Endodermal cell (in vitro differentiated cells): ENCODE measurements around the gene MYL7. TPM values are rescaled to one million over a fixed set of nuclear protein-coding genes. Genes with fewer than 3 reads are reported as not detected.
A peak's percentile ranks its signal among the peaks of the same experiment; 100 is the strongest.

ENCODE experiments used
- DNase-seq: peaks from one replicate; pipeline ENCODE4 v3.0.0-alpha.2; 2017
- H3K27ac ChIP-seq: 2 replicates; pipeline ENCODE4 v1.5.1; 2013; ENCODE audit warnings: mild to moderate bottlenecking, low read depth, low read length, moderate library complexity
- H3K27me3 ChIP-seq: 2 replicates; pipeline ENCODE4 v1.6.1; 2013; ENCODE audit warnings: mild to moderate bottlenecking, low read length, moderate library complexity; ENCODE audit not compliant: insufficient read depth, control insufficient read depth, poor library complexity, severe bottlenecking
- H3K36me3 ChIP-seq: 2 replicates; pipeline ENCODE4 v1.7.0; 2013; ENCODE audit warnings: mild to moderate bottlenecking, low read length, moderate library complexity; ENCODE audit not compliant: control insufficient read depth, insufficient read depth
- H3K4me1 ChIP-seq: one replicate; pipeline ENCODE4 v1.7.0; 2013; ENCODE audit warnings: low read length; ENCODE audit not compliant: control insufficient read depth, insufficient read depth
- H3K4me3 ChIP-seq: 2 replicates; pipeline ENCODE4 v1.5.1; 2013; ENCODE audit warnings: mild to moderate bottlenecking, low read length, moderate library complexity
- H3K9ac ChIP-seq: 2 replicates; pipeline ENCODE4 v1.6.1; 2013; ENCODE audit warnings: mild to moderate bottlenecking, low read length, moderate library complexity; ENCODE audit not compliant: poor library complexity, severe bottlenecking; ENCODE audit errors: extremely low read depth
- H3K9me3 ChIP-seq: 2 replicates; pipeline ENCODE4 v1.6.1; 2013; ENCODE audit warnings: mild to moderate bottlenecking, low read length, moderate library complexity; ENCODE audit not compliant: control insufficient read depth
- H3K27ac Mint-ChIP-seq: 2 replicates; pipeline ENCODE4 v1.8.0; 2020; ENCODE audit warnings: mixed read lengths
- H3K27me3 Mint-ChIP-seq: 2 replicates; pipeline ENCODE4 v1.8.0; 2021; ENCODE audit warnings: mild to moderate bottlenecking, mixed read lengths; ENCODE audit not compliant: insufficient read depth
- H3K36me3 Mint-ChIP-seq: 2 replicates; pipeline ENCODE4 v1.8.0; 2020; ENCODE audit warnings: low read depth, mixed read lengths
- H3K4me1 Mint-ChIP-seq: 2 replicates; pipeline ENCODE4 v1.8.0; 2020; ENCODE audit warnings: mixed read lengths
- H3K4me3 Mint-ChIP-seq: 2 replicates; pipeline ENCODE4 v1.8.0; 2020; ENCODE audit warnings: mild to moderate bottlenecking, moderate library complexity, mixed read lengths
- H3K9me3 Mint-ChIP-seq: 2 replicates; pipeline ENCODE4 v1.8.0; 2020; ENCODE audit warnings: mild to moderate bottlenecking, mixed read lengths
- WGBS, 2 experiments: methylation state at CpG; one replicate each; pipeline versions ENCODE4 v1.1.5 to v1.1.7; 2013; ENCODE audit warnings: missing lambda C conversion rate in 2 of 2, mixed read lengths in 1 of 2; ENCODE audit not compliant: insufficient coverage in 1 of 2, insufficient read length in 1 of 2; 5-methylcytosine and 5-hydroxymethylcytosine counted together
- total RNA-seq, 2 donors: library from RNA; stranded (reverse); fragmentation: NEBNext Ultra II Directional in 1 of 2; extraction: Animal tissue kit (Norgen Biotek cat#: 25700) in 1 of 2; gene quantifications; 2 replicates in 1 of 2; 3 replicates in 1 of 2; pipeline ENCODE4 v1.2.1, GENCODE V29; 2021
- TF ChIP-seq, protein P1 (sequence below): fragments of 200-600 bp; sonication (generic); conservative IDR thresholded peaks from 2 replicates; pipeline ENCODE4 v1.5.0; 2021; ENCODE audit warnings: antibody characterized with exemption, mild to moderate bottlenecking

Gene MYL7
- total RNA-seq, 2 donors from 2014 or later, result 115 to 120 TPM

- Mint-ChIP-seq H3K36me3 (peaks cover 6% of the 10 kb centered on the region), H3K9me3 (no peaks in the 10 kb centered on the region), H3K27ac (no peak overlapping the region), H3K4me3 (peak overlapping the region; percentile 66), H3K4me1 (peaks cover 8% of the 10 kb centered on the region), H3K27me3 (peaks cover 21% of the 10 kb centered on the region)
- Histone ChIP-seq H3K4me3 (peak overlapping the region; percentile 70), H3K27ac (no peak overlapping the region), H3K9ac (peak overlapping the region; percentile 53), H3K4me1 (no peaks in the 10 kb centered on the region), H3K9me3 (no peaks in the 10 kb centered on the region), H3K27me3 (peaks cover 5% of the 10 kb centered on the region), H3K36me3 (no peaks in the 10 kb centered on the region)
- peak; percentile 72 for DNase-seq
- TF ChIP-seq, protein P1, sequence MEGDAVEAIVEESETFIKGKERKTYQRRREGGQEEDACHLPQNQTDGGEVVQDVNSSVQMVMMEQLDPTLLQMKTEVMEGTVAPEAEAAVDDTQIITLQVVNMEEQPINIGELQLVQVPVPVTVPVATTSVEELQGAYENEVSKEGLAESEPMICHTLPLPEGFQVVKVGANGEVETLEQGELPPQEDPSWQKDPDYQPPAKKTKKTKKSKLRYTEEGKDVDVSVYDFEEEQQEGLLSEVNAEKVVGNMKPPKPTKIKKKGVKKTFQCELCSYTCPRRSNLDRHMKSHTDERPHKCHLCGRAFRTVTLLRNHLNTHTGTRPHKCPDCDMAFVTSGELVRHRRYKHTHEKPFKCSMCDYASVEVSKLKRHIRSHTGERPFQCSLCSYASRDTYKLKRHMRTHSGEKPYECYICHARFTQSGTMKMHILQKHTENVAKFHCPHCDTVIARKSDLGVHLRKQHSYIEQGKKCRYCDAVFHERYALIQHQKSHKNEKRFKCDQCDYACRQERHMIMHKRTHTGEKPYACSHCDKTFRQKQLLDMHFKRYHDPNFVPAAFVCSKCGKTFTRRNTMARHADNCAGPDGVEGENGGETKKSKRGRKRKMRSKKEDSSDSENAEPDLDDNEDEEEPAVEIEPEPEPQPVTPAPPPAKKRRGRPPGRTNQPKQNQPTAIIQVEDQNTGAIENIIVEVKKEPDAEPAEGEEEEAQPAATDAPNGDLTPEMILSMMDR, result no peak
- 28 to 31% methylated on average over 12 to 28 of the region's 28 CpGs for WGBS, 2 experiments
These were observed 36.0 kb downstream of the MYL7 start for GRCh38 chr7:44104860-44105771.

DNA sequence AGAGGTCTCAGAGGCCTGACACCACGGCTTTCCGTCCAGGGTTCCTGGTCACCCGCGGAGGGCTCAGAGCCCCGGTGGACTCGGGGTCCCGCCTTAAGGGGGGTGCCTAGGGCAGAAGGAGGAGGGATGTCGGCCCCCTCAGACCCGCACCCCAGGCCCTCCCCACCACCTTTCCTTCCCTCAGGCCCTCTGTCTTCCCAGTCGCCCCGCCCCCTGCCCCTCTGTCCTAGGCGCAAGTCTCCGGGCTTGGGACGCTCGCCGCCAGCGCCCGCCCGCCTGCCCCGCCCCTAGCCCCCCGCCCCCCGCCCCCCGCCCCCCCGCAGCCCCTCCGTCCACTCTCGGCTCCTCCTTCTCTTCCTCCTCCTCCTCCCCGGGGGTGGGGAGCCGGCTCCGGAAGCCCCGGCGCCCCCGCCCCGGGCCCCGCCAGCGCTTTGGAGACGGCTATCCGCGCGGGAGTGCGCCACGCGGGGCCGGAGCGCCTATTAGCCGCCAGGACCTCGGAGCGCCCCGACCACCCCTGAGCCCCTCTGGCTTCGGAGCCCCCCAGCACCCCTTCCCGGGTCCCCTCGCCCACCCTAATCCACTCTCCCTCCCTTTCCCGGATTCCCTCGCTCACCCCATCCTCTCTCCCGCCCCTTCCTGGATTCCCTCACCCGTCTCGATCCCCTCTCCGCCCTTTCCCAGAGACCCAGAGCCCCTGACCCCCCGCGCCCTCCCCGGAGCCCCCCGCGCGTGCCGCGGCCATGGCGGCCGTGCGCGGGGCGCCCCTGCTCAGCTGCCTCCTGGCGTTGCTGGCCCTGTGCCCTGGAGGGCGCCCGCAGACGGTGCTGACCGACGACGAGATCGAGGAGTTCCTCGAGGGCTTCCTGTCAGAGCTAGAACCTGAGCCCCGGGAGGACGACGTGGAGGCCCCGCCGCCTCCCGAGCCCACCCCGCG, 36.9 kb downstream of the MYL7 start, which contains the start of gene AEBP1:
Gene AEBP1, plus strand, starts transcription at position 423 of the 937 bp plus-strand sequence. Its CDS starts 321 bp downstream, at position 744.
- no peaks in the 10 kb centered on the region for H3K9me3 ChIP-seq
- TF ChIP-seq, protein P1, result peak; percentile 44
- Mint-ChIP-seq H3K9me3 (no peaks in the 10 kb centered on the region), H3K4me3 (peak within 1 kb of the TSS; percentile 66), H3K27me3 (peaks cover 21% of the 10 kb centered on the region), H3K4me1 (peaks cover 8% of the 10 kb centered on the region), H3K36me3 (no peaks in the 10 kb centered on the region), H3K27ac (no peak within 1 kb of the TSS)
- peak; percentile 86 for DNase-seq
- H3K4me1 ChIP-seq, result no peaks in the 10 kb centered on the region
- H3K27ac ChIP-seq, result no peak within 1 kb of the TSS
- peak within 1 kb of the TSS; percentile 70 for H3K4me3 ChIP-seq
- WGBS, 2 experiments, result 3 to 50% methylated on average over 2 to 70 of the region's 87 CpGs
- peaks cover 5% of the 10 kb centered on the region for H3K27me3 ChIP-seq
- H3K9ac ChIP-seq, result peak within 1 kb of the TSS; percentile 53
- H3K36me3 ChIP-seq, result no peaks in the 10 kb centered on the region

GRCh38 chr7:44103566-44103922, 37.6 kb downstream of the MYL7 start:
- Mint-ChIP-seq H3K4me3 (peak overlapping the region; percentile 66), H3K4me1 (peaks cover 8% of the 10 kb centered on the region), H3K36me3 (no peaks in the 10 kb centered on the region), H3K27me3 (peaks cover 21% of the 10 kb centered on the region), H3K27ac (no peak overlapping the region), H3K9me3 (no peaks in the 10 kb centered on the region)
- Histone ChIP-seq H3K36me3 (no peaks in the 10 kb centered on the region), H3K9me3 (no peaks in the 10 kb centered on the region), H3K4me1 (no peaks in the 10 kb centered on the region), H3K27ac (no peak overlapping the region), H3K9ac (no peak overlapping the region), H3K27me3 (peaks cover 5% of the 10 kb centered on the region), H3K4me3 (no peak overlapping the region)
- WGBS, 2 experiments, result 64 to 72% methylated on average over 6 to 8 of the region's 8 CpGs
- TF ChIP-seq, protein P1, result no peak
- no peak for DNase-seq
